C4-2B (cell line): Measurements from ENCODE around the gene SCAPER.

Source experiments
- ZFX ChIP-seq: fragments of 450-650 bp; IDR thresholded peaks from 2 replicates; pipeline ENCODE4 v1.6.1; 2017
- TF ChIP-seq, protein P1 (sequence below): fragments of 450-650 bp; conservative IDR thresholded peaks from 2 replicates; pipeline ENCODE4 v1.5.1; 2017; ENCODE audit warnings: mild to moderate bottlenecking

- TF ChIP-seq, protein P1, sequence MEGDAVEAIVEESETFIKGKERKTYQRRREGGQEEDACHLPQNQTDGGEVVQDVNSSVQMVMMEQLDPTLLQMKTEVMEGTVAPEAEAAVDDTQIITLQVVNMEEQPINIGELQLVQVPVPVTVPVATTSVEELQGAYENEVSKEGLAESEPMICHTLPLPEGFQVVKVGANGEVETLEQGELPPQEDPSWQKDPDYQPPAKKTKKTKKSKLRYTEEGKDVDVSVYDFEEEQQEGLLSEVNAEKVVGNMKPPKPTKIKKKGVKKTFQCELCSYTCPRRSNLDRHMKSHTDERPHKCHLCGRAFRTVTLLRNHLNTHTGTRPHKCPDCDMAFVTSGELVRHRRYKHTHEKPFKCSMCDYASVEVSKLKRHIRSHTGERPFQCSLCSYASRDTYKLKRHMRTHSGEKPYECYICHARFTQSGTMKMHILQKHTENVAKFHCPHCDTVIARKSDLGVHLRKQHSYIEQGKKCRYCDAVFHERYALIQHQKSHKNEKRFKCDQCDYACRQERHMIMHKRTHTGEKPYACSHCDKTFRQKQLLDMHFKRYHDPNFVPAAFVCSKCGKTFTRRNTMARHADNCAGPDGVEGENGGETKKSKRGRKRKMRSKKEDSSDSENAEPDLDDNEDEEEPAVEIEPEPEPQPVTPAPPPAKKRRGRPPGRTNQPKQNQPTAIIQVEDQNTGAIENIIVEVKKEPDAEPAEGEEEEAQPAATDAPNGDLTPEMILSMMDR = peak; percentile 25
- TF ChIP-seq ZFX = no peak
Observed at GRCh38 chr15:76903251-76903681, 1.9 kb downstream of the SCAPER start.
